Chondrocyte (in vitro differentiated cells): ENCODE measurements around the gene GRM5. TPM values are rescaled to one million over a fixed set of nuclear protein-coding genes. Genes with fewer than 3 reads are reported as not detected.

Source experiments
- DNase-seq: peaks from one replicate; pipeline ENCODE4 v3.0.0; 2021; ENCODE audit warnings: mixed read lengths, low spot score
- H3K27ac Mint-ChIP-seq: one replicate; pipeline ENCODE4 v1.8.0; 2021; ENCODE audit warnings: mild to moderate bottlenecking, moderate library complexity, mixed read lengths; ENCODE audit not compliant: unreplicated experiment
- H3K27me3 Mint-ChIP-seq: 2 replicates; pipeline ENCODE4 v1.8.0; 2021; ENCODE audit warnings: low read depth, mixed read lengths
- H3K36me3 Mint-ChIP-seq: 2 replicates; pipeline ENCODE4 v1.8.0; 2021; ENCODE audit warnings: low read depth, mixed read lengths
- H3K4me1 Mint-ChIP-seq: 2 replicates; pipeline ENCODE4 v1.8.0; 2021; ENCODE audit warnings: low read depth, mild to moderate bottlenecking, mixed read lengths
- H3K4me3 Mint-ChIP-seq: one replicate; pipeline ENCODE4 v1.8.0; 2021; ENCODE audit warnings: mild to moderate bottlenecking, moderate library complexity, mixed read lengths; ENCODE audit not compliant: unreplicated experiment
- H3K9me3 Mint-ChIP-seq: 2 replicates; pipeline ENCODE4 v1.8.0; 2021; ENCODE audit warnings: low read depth, mixed read lengths
- CTCF ChIP-seq: fragments of 200-600 bp; sonication (generic); IDR thresholded peaks from 2 replicates; pipeline ENCODE4 v1.5.0; 2021; ENCODE audit warnings: antibody characterized with exemption, mild to moderate bottlenecking, moderate library complexity
- total RNA-seq: library from RNA; stranded (reverse); gene quantifications from 3 replicates; pipeline ENCODE4 v1.2.1, GENCODE V29; 2021

Gene GRM5
- total RNA-seq, 1 donor from 2014 or later, result 0.52 TPM

GRCh38 chr11:88779577-88779976 lies 286.2 kb downstream of the GRM5 start:
- Mint-ChIP-seq H3K4me3 (no peak overlapping the region), H3K4me1 (peaks cover 3% of the 10 kb centered on the region), H3K27me3 (no peaks in the 10 kb centered on the region), H3K36me3 (no peaks in the 10 kb centered on the region), H3K27ac (no peak overlapping the region), H3K9me3 (peaks cover 15% of the 10 kb centered on the region)
- no peak for TF ChIP-seq CTCF
- DNase-seq, result no peak

- no peaks in the 10 kb centered on the region for H3K4me1 Mint-ChIP-seq
- H3K9me3 Mint-ChIP-seq, result peaks cover 16% of the 10 kb centered on the region
- no peak overlapping the region for H3K4me3 Mint-ChIP-seq
- no peak overlapping the region for H3K27ac Mint-ChIP-seq
- H3K36me3 Mint-ChIP-seq, result no peaks in the 10 kb centered on the region
- no peak for TF ChIP-seq CTCF
- H3K27me3 Mint-ChIP-seq, result no peaks in the 10 kb centered on the region
- DNase-seq, result no peak
Observed at GRCh38 chr11:88770475-88771079, 295.2 kb downstream of the GRM5 start.

- H3K27me3 Mint-ChIP-seq, result peaks cover 2% of the 10 kb centered on the region
- no peak overlapping the region for H3K4me3 Mint-ChIP-seq
- no peaks in the 10 kb centered on the region for H3K9me3 Mint-ChIP-seq
- H3K27ac Mint-ChIP-seq, result no peak overlapping the region
- TF ChIP-seq CTCF, result no peak
- DNase-seq, result no peak
- H3K36me3 Mint-ChIP-seq, result no peaks in the 10 kb centered on the region
- H3K4me1 Mint-ChIP-seq, result no peaks in the 10 kb centered on the region
Observed at GRCh38 chr11:88744140-88744539, 321.6 kb downstream of the GRM5 start.

GRCh38 chr11:88739524-88739923 lies 326.3 kb downstream of the GRM5 start:
- no peaks in the 10 kb centered on the region for H3K9me3 Mint-ChIP-seq
- no peak overlapping the region for H3K4me3 Mint-ChIP-seq
- no peaks in the 10 kb centered on the region for H3K36me3 Mint-ChIP-seq
- no peaks in the 10 kb centered on the region for H3K4me1 Mint-ChIP-seq
- peaks cover 5% of the 10 kb centered on the region for H3K27me3 Mint-ChIP-seq
- H3K27ac Mint-ChIP-seq, result no peak overlapping the region
- no peak for TF ChIP-seq CTCF
- DNase-seq, result no peak

- Mint-ChIP-seq H3K27me3 (peaks cover 3% of the 10 kb centered on the region), H3K36me3 (no peaks in the 10 kb centered on the region), H3K4me1 (no peaks in the 10 kb centered on the region), H3K9me3 (peaks cover 4% of the 10 kb centered on the region), H3K4me3 (no peak overlapping the region), H3K27ac (no peak overlapping the region)
- no peak for DNase-seq
- no peak for TF ChIP-seq CTCF
Observed at GRCh38 chr11:88709567-88709966, 356.2 kb downstream of the GRM5 start.
